ENCODE results near the gene CFAP58.

Gene CFAP58

DNA sequence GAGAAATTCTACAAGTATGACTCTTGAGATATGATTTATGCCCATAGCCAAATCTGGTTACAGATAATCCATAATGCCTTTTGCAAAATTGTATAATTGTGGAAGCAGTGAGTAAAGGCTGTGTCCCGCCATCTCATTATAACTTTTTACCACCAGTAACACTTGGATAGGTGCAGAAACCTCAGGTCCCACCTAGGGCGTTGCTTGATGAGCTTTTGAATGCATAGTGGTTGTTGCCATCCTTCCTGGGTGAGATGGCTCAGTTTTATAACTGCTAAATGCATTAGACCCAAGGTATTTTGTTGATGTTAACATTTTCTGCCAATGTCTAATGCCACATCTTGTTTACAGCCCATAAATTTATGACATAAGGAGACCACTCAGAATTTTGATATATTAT, 42.9 kb downstream of the CFAP58 start:
- H3K27ac ChIP-seq = no peak overlapping the region
- no peaks in the 10 kb centered on the region for H3K27me3 ChIP-seq (replicated peaks)
- H3K4me3 ChIP-seq (ENCODE audit: low read depth, low read length) = no peak overlapping the region
- in situ Hi-C loops (cut with HindIII; ENCODE audit: low pct_ligation_motif_present, low sequenced_read_pairs) = no loop called here
- no peak for DNase-seq
- TF ChIP-seq, protein P1, sequence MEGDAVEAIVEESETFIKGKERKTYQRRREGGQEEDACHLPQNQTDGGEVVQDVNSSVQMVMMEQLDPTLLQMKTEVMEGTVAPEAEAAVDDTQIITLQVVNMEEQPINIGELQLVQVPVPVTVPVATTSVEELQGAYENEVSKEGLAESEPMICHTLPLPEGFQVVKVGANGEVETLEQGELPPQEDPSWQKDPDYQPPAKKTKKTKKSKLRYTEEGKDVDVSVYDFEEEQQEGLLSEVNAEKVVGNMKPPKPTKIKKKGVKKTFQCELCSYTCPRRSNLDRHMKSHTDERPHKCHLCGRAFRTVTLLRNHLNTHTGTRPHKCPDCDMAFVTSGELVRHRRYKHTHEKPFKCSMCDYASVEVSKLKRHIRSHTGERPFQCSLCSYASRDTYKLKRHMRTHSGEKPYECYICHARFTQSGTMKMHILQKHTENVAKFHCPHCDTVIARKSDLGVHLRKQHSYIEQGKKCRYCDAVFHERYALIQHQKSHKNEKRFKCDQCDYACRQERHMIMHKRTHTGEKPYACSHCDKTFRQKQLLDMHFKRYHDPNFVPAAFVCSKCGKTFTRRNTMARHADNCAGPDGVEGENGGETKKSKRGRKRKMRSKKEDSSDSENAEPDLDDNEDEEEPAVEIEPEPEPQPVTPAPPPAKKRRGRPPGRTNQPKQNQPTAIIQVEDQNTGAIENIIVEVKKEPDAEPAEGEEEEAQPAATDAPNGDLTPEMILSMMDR (IDR thresholded peaks at IDR 0.05; ENCODE audit: low read depth, low read length, missing control alignments) = no peak
- no peaks in the 10 kb centered on the region for H3K36me3 ChIP-seq (replicated peaks)

DNA sequence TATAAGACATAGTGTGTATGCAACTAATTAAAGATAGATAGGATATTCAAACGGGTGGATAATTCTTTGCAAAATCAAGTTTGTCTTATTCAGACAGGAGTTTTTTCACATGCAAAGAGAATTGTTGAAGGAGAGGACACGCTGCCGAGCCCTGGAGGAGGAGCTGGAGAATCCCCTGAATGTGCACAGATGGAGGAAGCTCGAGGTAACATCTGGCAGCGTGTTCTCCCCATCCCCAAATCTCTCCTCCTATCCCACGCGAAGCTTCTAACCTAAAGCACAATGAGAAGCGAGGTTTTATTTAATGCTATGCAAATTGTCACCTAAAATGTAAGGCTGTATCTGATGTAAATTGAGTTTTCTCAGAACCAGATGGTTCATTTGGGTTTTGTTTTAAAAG, 50.0 kb downstream of the CFAP58 start:
- TF ChIP-seq, protein P1 (IDR thresholded peaks at IDR 0.05; ENCODE audit: low read depth, low read length, missing control alignments) = no peak
- DNase-seq = no peak
- Histone ChIP-seq H3K36me3 (replicated peaks) (no peaks in the 10 kb centered on the region), H3K4me3 (ENCODE audit: low read depth, low read length) (no peak overlapping the region), H3K27me3 (replicated peaks) (no peaks in the 10 kb centered on the region), H3K27ac (no peak overlapping the region)
- in situ Hi-C loops (cut with HindIII; ENCODE audit: low pct_ligation_motif_present, low sequenced_read_pairs) = loop anchor here (25.0 kb wide), 1 partner anchor 184 kb away; no protein-coding TSS in a partner anchor

GRCh38 chr10:104406715-104407650, 53.4 kb downstream of the CFAP58 start:
- no peak overlapping the region for H3K27ac ChIP-seq
- no peak overlapping the region for H3K4me3 ChIP-seq (ENCODE audit: low read depth, low read length)
- TF ChIP-seq, protein P1 (IDR thresholded peaks at IDR 0.05; ENCODE audit: low read depth, low read length, missing control alignments) = peak; percentile 54
- DNase-seq = peak; percentile 22
- in situ Hi-C loops (cut with HindIII; ENCODE audit: low pct_ligation_motif_present, low sequenced_read_pairs) = loop anchor here (25.0 kb wide), 1 partner anchor 180 kb away; no protein-coding TSS in a partner anchor
- no peaks in the 10 kb centered on the region for H3K27me3 ChIP-seq (replicated peaks)
- no peaks in the 10 kb centered on the region for H3K36me3 ChIP-seq (replicated peaks)

- TF ChIP-seq, protein P1 (IDR thresholded peaks at IDR 0.05; ENCODE audit: low read depth, low read length, missing control alignments) = no peak
- in situ Hi-C loops (cut with HindIII; ENCODE audit: low pct_ligation_motif_present, low sequenced_read_pairs) = loop anchor here (25.0 kb wide), 1 partner anchor 174 kb away; no protein-coding TSS in a partner anchor
Observed at GRCh38 chr10:104413528-104413927, 59.9 kb downstream of the CFAP58 start.

GRCh38 chr10:104415526-104416165, 62.0 kb downstream of the CFAP58 start:
- TF ChIP-seq, protein P1 (IDR thresholded peaks at IDR 0.05; ENCODE audit: low read depth, low read length, missing control alignments) = no peak
- no peak for DNase-seq
- no peak overlapping the region for H3K27ac ChIP-seq
- in situ Hi-C loops (cut with HindIII; ENCODE audit: low pct_ligation_motif_present, low sequenced_read_pairs) = loop anchor here (25.0 kb wide), 1 partner anchor 172 kb away; no protein-coding TSS in a partner anchor
- H3K36me3 ChIP-seq (replicated peaks) = no peaks in the 10 kb centered on the region
- no peaks in the 10 kb centered on the region for H3K27me3 ChIP-seq (replicated peaks)
- no peak overlapping the region for H3K4me3 ChIP-seq (ENCODE audit: low read depth, low read length)

More at GRCh38 chr10:104413528-104413927, 59.9 kb downstream of the CFAP58 start:
- DNase-seq = no peak
- no peaks in the 10 kb centered on the region for H3K36me3 ChIP-seq (replicated peaks)
- no peak overlapping the region for H3K4me3 ChIP-seq (ENCODE audit: low read depth, low read length)
- H3K27me3 ChIP-seq (replicated peaks) = no peaks in the 10 kb centered on the region
- no peak overlapping the region for H3K27ac ChIP-seq
